ENCODE results near the gene ADRA2A.

ADRA2A gene

DNA sequence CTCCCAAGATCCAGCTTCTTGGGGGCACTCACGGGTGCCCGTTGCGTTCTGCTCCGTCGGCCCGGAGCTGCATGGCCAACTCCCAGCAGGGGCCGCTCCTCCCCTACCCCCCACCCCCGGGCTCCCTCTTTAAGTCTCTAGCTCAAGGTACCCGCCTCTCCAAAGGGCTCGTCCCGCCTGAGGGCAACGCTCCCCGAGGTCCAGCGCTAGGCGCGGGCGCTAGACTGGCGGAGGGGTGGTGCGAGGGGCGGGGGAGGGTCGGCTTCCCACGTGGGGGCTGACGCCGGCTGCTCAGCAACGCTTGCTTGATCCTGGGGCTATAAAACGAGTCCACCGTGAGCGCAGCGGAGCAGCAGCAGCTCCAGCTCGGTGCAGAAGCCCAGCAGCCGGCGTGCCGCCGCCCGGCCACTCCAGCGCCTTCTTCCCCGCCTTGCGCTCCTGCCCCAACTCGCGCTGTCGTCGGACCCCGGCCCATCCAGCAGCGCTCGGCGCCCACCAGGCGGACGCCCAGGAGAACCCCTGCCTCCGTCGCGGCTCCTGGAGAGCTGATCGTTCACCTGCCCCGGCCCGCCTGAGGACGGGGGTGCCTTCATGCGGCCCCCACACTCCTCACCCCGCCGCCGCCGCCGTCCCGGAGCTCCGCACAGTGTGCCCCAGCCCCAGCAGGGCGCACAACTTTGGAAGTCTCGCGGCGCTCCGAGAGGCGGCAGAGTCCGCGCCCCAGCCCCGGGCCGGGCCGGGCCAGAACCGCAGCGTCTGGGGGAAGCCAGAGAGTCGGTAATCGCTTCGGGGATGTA is at the start of gene ADRA2A:
Gene ADRA2A (plus strand): TSS at position 348 of the 797 bp plus-strand sequence. CDS start 968 bp downstream, outside the sequence.
- no peak for DNase-seq

DNA sequence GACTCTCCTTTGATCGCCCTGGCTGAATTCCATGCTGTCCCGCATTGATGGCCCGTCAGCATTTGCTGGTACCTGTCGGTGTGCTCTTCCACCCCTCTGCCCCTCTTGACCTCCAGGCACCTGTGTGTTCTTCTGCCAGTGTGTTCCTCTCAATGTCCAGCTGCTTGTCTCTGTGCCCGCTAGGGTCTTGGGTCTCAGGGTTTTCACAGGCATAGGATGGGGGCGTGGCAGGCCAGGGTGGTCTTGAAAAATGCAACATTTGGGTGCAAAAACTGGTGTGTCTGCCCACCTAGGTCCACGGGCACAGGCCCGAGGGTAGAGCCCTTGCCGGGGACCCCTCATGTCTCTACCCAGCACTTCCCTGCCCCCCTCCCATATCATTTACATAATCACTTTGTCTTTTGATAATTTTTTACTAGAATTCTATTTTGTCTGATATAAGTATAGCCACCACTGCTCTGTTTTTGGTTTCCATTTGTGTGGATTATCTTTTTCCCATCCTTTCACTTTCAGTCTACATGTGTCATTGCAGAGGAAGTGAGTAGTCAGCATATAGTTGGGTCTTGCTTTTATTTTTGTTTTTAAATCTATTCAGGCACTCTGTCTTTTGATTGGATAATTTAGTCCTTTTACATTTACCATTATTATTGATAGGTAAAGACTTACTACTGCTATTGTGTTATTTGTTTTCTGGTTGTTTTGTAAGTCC is 46.6 kb upstream of the ADRA2A start:
- DNase-seq = no peak

DNA sequence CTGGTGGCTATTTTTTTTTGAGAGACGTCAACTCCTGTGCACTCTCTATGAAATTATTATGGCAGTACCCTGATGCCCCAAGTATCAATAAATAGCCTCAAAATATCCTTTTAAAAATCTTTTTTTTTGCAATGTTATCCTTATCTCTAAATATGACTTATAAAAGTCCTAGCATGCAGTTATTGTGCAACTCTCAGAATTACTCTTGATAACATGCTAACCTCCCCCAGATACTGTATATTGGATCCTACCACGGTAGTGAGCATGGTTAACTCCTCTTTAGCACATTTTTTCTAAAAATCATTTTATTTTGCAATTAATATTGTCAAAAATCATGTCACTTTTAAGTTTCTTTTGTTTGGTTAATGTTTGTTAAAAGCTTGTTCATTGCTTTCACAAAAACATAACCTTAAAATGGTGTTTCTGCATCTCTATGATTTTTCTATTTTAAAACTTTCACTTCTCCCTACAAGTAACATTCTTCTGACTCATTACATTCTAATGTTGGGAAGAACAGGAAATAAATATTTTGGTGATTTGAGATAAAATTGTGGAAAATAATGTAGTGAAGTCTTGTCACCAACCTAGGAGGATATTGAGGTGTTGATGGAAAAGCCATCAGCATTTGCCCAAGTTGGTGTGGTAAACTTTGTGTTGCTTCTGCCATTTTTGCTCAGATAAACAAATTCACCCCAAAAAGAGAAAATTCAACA is 42.1 kb upstream of the ADRA2A start:
- no peak for DNase-seq

DNA sequence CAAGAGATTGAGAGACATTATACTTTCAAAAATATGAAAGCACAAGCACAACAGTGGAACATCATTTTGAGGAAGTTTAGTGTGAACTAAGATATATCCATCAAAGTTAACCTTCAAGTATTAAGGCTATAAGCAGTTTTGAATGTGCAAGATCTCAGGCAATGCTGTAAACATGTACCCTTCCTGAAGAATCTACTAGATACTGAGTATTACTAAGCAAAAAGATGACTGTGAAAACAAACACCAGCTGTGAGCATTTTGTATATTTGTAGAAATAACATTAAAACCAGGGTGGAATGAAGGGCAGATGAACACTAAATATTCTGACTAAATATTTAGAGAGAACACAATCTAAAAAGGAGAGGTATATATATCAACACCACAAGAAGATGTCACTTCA is 41.3 kb upstream of the ADRA2A start:
- DNase-seq = no peak

DNA sequence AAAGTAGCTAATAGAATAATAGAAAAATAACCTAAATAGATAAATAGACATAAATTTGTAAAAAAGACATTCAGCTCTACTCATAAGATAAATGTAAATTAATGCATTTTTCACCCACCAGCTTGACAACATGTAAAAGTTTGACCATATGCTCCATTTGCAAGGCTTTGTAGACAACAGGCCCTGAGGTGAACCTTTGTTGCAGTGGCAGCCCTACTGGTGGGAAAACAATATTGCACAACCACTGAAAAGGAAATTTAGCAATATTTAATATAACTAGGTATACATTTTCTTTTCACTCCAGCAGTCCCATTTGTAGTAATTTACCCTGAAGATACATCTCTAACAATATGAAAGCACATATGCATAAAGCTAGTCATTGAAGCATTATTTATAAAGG is 39.0 kb upstream of the ADRA2A start:
- no peak for DNase-seq

DNA sequence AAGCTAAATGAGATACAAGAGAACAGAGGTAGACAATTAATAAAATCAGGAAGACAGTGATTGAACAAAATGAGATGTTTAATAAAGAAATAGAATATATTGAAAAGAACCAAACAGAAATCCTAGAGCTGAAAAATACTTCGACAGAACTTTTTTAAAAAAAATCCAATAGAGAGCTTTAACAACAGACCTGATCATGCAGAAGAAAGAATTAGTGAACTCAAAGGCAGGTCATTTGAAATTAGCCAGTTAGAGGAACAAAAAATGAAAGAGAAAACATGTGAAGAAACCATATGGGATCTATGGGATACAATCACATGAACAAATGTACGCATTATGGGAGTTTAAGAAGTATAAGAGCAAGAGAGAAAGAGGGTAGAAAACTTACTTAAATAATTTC is 37.3 kb upstream of the ADRA2A start:
- no peak for DNase-seq

DNA sequence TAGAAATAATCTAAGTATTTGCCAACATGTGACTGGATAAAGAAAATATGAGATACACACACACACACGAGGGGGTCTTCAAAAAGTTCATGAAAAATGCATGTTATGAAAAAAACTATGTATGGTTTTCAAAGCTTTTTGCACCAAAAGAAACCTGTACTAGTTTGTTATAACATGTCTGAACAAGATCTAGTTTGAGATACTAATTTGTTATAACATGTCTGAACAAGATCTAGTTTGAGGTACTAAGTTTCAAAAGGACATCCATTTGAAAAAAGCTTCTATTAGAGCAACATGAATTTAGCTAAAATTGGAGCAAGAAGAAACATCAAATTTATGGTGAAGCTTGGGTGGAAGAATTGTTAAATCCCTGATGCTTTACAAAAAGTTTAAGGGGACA is 19.8 kb upstream of the ADRA2A start:
- no peak for DNase-seq

DNA sequence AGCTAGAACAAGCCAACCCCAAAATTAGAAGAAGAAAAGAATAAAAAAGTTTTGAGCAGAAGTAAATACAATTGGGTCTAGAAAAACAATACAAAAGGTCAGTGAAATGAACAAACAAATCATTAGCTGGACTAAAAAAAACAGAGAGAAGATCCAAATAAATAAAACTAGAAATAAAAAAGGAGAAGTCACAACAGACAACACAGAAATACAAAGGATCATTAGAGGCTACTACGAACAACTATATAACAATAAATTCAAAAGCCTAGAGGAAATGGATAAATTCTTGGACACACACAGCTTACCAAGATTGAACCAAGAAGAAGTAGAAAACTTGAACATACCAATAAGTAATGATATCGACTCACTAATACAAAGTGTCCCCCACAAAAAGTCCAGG is 13.4 kb upstream of the ADRA2A start:
- no peak for DNase-seq

DNA sequence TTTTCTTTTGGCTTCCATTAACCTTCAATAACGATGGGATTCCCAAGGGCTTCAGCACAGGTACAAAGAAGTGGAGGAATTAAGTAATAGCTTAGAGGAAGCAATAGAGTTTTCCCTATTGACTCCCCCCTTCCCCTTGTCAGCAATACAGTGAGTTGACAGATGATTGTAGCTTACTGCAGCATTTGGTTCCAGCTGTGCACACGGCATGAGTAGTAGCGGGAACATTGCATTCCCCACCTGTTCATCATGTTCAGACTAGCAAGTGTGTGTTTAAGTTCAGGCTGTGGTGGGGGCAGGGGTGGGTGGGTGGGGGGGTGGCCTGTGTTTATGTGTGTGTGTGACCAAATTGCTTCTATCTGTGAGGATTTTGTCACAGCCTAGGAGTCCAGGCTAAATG is 4.6 kb upstream of the ADRA2A start:
- no peak for DNase-seq

DNA sequence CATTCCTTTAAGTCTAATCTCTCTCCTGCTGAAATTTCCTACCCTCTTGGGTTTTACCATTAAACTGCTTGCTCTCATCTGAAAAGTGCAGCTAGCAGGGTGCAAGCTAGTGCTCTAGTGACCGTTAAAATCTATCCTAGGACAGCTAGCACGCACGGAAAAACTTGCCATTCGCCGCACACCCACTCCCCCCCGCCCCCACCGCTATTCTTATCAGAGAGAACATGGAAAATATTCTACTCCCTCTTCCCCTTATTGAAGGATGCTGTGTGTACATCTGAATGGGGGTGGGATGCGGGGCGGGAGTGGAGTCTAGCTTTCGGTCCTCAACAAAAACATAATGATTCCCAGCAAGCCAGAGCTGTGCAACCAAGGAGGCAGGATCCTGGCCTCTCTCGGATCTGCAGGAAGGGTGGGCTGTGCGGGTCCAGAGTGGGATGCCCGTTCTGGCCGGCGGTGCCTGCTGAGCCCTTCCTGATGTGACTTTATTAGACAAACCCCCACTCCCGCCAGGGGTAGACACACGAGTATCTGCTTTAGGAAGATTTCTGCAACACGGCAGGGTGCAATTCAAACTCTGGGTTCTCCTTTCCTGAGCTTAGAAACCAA is 1.1 kb upstream of the ADRA2A start:
- no peak for DNase-seq

DNA sequence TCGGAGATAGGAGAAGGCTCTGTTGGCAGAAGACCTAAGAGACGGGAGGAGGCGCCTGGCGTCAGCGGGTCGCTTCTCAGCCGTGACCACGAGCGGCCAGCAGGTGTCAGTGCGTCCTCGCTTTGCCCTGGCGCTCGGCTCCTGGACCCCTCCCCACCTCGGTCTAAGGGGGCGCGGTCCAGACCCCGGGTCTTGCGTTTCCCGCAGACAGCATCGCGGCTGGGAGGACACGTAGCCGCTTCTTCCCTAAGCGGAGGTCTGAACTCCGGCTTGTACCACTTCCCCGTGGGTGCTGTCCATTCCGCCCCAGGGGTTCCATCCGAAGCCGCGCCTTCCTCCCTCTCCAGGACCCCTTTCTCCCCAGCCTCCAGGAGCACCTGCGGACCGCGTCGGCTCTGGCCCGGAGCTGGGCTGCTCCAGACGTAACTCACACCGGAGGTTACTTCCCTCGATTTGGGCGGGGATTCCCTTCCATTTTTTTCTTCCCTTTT is 593 bp upstream of the ADRA2A start:
- DNase-seq = peak; percentile 48

DNA sequence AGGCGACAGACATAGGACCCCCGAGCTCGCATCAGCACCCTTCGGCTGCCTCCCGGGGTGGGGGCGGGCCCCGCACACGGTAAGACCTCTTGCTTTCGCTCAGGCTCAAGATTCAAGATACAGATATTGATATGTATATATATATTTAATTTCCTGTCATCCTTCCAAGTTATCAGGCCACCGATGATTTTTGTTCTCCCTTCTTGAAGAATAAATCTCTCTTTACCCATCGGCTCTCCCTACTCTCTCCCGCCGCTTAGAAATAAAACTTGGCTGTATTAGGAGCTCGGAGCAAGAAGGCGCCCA is 603 bp downstream of the ADRA2A start:
- DNase-seq = no peak

DNA sequence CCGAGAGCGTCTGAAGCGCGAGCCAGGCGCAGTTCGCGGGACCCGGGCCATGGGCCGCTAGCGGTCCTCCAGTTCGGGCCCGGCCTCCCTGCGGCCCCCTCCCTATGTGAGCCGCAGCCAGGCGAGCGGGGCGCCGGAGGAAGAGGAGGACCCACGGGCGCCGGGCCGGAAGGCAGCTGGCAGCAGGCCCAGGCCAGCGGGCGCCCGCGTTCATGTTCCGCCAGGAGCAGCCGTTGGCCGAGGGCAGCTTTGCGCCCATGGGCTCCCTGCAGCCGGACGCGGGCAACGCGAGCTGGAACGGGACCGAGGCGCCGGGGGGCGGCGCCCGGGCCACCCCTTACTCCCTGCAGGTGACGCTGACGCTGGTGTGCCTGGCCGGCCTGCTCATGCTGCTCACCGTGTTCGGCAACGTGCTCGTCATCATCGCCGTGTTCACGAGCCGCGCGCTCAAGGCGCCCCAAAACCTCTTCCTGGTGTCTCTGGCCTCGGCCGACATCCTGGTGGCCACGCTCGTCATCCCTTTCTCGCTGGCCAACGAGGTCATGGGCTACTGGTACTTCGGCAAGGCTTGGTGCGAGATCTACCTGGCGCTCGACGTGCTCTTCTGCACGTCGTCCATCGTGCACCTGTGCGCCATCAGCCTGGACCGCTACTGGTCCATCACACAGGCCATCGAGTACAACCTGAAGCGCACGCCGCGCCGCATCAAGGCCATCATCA is 1.1 kb downstream of the ADRA2A start:
- DNase-seq = no peak

DNA sequence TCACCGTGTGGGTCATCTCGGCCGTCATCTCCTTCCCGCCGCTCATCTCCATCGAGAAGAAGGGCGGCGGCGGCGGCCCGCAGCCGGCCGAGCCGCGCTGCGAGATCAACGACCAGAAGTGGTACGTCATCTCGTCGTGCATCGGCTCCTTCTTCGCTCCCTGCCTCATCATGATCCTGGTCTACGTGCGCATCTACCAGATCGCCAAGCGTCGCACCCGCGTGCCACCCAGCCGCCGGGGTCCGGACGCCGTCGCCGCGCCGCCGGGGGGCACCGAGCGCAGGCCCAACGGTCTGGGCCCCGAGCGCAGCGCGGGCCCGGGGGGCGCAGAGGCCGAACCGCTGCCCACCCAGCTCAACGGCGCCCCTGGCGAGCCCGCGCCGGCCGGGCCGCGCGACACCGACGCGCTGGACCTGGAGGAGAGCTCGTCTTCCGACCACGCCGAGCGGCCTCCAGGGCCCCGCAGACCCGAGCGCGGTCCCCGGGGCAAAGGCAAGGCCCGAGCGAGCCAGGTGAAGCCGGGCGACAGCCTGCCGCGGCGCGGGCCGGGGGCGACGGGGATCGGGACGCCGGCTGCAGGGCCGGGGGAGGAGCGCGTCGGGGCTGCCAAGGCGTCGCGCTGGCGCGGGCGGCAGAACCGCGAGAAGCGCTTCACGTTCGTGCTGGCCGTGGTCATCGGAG is 1.8 kb downstream of the ADRA2A start:
- DNase-seq = no peak

DNA sequence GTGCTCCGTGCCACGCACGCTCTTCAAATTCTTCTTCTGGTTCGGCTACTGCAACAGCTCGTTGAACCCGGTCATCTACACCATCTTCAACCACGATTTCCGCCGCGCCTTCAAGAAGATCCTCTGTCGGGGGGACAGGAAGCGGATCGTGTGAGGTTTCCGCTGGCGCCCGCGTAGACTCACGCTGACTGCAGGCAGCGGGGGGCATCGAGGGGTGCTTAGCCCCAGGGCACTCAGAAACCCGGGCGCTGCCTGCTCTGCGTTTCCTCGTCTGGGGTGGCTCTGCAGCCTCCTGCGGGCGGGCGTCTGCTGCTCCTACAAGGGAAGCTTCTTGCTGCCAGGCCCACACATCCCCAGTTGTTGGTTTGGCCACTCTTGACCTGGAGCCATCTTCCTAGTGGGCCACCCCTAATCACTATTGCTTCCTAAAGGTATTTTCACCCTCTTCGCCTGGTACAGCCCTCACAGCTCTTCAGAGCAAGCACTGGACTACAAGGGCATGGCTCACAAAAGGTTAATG is 2.5 kb downstream of the ADRA2A start:
- no peak for DNase-seq

DNA sequence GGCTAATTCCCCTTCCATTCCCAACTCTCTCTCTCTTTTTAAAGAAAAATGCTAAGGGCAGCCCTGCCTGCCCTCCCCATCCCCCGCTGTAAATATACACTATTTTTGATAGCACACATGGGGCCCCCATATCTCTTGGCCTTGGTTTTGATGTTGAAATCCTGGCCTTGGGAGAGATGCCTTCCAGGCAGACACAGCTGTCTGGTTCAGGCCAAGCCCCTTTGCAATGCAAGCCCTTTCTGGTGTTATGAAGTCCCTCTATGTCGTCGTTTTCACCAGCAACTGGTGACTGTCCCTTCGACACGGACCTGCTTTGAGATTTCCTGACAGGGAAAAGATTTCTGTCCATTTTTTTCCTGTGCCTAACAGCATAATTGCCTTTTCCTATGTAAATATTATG is 3.0 kb downstream of the ADRA2A start:
- DNase-seq = no peak

DNA sequence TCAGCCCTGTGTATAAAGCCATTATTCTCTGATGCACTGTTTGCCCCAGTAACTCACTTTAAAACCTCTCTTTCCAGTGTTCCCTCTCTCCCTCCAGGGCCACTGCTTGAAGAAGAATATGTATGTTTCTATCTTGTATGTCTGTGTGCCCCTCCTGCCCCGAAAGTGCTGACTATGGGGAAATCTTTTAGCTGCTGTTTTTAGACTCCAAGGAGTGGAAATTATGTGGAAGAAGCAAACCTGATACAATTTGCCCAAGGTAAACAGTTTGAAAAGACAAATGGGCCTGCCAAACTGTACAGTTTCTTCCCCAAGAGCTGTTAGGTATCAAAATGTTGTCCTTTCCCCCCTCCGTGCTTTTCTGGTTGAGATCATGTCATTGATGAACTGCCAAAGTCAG is 3.4 kb downstream of the ADRA2A start:
- no peak for DNase-seq

DNA sequence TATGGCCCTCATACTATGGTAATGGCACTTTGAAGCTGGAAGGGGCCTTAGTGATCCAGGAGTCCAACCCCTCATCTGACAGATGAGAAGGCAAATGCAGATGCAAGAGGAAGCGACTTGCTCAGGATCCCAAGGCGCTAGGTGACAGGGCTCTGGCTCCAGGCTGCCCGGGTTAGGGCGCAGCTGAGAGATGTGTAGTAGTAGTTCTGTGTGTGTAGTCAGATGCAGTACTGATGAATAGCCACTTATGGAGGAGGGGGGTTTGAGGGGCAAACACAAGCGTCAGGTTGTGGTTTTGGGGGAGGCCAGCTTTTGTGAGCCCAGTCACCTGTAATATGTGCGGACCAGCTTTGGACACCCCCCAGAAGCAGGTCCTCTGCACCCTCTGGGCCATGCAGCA is 4.8 kb downstream of the ADRA2A start:
- DNase-seq = no peak

DNA sequence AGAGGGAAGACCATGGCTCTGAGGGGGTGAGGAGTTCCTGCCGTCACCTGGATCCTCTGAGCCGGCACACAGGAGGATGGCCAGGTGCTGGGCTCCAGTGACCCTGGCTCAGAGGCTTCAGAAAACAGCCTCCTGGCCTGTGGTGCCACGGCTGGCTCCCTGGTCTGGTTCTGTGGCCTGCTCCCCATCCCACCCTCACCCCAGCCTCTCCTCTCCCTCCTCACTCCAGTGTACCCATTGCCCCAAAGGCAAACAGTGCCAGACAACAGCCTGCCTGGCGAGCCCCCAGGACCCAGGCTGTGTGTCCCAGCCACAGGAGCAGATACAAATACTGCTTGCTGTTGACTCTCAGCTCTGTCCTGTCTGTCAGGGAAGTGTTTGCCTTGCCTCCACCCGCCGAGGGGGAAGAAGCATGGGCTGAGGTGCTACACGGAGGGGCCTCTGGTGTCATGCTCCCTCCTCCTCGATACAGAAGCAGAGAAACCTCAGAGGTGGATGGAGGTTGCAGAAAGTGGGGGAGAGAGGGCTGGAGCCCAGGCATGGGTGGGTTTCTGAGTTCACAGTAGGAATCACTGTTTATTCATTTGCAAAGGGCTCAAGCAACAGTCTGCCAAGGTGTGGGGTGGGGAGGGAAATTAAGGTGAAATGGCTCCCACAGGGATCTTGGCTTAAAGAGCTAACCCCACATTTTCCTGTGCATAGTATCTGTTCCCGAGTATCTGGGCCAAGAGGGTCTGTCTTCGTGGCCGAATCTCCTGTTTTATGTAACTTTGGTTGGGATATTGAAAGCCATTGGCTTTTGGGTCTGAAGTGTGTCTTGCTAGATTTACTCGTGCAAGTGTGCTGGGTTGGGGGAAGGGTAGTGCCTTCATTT is 5.5 kb downstream of the ADRA2A start:
- no peak for DNase-seq

DNA sequence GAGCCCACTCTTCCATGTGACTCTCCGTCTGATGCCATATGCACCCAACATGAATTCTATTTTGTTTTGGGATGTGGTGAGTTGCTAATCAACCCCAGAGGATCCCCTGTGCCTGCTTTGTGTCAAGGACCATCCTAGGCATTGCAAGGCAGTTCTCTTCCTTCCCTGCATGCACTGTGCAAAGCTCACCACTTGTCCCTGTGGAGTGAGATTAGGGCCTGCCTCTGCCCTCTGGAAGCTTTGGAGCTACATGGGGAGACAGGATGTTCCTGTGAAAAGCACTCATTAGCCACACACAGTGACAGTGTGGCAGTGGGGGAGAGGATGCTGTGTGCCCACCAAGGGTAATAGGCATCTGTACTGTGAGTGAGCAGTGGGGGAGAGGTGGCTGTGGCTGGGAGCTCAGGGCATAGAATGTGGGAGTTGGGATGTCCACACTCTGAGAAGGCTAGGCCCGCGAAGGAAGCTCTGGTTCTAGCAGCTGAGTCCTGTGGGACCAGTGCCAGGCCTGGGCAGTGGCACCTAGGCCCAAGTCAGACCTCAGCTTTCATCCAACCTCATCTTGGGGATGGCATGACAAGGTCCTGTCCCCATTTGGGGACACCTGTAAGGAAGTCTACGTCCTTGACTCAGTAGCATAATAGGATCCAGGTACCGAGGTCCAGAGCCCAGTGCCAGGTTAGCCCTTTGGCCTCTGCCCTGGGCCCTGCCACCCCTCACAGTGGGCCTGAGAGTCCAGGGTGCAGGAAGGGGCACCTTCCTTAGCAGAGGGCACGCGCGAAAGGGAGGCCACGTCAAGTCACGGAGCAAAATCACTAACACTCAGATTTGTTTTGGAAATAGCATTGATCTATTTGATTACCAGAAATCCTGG is 6.6 kb downstream of the ADRA2A start:
- DNase-seq = no peak
